Measurements from ENCODE around the gene PKDCC. TPM values are rescaled to one million over a fixed set of nuclear protein-coding genes. Genes with fewer than 3 reads are reported as not detected.

Gene PKDCC, protein sequence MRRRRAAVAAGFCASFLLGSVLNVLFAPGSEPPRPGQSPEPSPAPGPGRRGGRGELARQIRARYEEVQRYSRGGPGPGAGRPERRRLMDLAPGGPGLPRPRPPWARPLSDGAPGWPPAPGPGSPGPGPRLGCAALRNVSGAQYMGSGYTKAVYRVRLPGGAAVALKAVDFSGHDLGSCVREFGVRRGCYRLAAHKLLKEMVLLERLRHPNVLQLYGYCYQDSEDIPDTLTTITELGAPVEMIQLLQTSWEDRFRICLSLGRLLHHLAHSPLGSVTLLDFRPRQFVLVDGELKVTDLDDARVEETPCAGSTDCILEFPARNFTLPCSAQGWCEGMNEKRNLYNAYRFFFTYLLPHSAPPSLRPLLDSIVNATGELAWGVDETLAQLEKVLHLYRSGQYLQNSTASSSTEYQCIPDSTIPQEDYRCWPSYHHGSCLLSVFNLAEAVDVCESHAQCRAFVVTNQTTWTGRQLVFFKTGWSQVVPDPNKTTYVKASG
- total RNA-seq: 100 to 1,000 TPM; 137 to 169 TPM
- long read RNA-seq, donor 1, transcript PKDCC-201 (7 exons, 2,502 nt): major isoform, 37 of 88 reads
- long read RNA-seq, donor 1, partial matches to known transcripts: 20 of 88 reads
- long read RNA-seq, donor 1, other reads (novel, unspliced or antisense): 30 of 88 reads
- long read RNA-seq, donor 2, transcript PKDCC-201 (7 exons, 2,502 nt): major isoform, 35 of 93 reads
- long read RNA-seq, donor 2, partial matches to known transcripts: 43 of 93 reads
- long read RNA-seq, donor 2, other reads (novel, unspliced or antisense): 13 of 93 reads

DNA sequence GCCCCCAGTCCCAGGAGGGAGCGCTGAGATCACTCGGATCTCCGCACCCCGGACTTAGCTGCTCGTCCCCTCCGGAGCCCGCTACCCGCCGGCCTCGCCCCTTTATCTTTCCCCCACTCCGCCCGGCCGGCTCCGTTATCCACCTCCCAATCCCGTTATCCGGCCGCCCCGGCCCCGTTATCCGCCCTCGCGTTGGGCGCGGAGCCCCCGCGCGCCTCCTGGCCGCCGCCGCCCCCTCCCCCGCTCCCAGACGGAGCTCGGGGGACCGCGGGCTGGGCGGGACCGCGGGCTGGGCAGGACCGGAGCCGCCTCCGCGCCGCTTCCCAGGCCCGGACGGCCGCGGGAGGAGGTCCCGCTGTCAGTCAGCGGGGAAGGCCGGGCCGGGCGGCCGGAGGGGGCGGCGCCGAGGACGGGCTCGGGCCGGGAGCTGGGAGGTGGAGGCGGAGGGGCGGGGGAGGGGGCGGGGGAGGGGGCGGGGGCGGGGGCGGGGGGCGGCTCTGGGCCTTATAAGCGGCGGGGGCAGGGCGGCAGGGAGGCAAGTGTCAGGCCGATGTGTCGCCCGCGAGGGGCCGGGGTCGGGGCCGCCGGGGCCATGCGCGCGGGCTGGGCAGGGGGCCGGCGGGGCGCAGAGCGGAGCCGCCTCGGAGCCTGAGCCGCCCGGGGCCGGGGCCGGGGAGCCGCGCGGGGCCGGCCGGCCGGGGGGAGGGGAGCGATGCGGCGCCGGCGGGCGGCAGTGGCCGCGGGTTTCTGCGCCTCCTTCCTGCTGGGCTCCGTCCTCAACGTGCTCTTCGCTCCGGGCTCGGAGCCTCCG is at the start of gene PKDCC:
Gene PKDCC (plus strand): TSS at position 534 of the 811 bp plus-strand sequence. CDS start 179 bp downstream, at position 713.
- DNase-seq (ENCODE audit: low spot score): peak; percentile 94
- intact Hi-C loops (cut with DNase I): no loop called here

DNA sequence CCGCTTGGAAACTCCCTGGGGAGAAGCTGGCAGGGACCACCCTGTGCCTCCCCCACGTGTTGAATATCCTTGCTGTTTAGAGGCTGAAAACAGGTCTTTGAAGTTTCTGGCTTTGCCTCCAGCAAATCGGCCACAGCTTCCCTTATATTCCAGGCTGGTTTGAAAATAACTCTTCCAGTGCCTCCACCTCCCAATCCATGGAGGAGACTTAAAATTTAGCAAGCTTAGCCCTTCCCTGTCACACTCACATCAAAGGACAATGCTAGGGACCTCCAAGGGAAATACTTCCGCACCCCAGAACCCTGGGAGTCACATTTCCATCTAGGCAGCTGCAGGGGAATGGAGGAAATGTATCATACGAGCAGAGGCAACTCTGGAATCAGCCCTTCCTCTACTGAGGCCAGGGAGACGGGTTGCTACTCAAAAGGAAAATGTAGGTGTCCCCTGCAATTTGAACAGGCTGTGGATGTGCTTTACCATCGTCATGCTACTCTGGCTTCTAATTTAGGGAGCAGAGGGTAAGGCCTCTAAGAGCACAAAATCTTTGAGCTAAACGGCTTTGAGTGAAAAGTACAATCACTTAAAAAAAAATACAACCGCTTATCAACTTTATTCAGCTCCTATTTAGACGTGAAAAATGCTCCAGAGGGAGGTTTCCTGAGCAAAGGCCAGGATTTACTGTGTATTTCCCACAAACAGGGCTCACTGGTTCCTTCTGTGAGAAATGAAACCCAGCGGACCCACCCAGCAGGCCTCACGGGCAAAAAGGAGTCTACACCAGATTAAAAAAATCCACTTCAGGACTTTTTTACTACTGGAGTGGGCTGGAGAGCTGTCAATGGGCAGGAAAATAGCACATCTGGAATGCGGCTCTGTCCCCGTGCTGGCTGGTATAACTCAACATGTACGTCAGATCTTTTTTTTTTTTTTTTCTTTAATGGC is 49.4 kb upstream of the PKDCC start:
- intact Hi-C loops (cut with DNase I): no loop called here
- no peak for DNase-seq (ENCODE audit: low spot score)

DNA sequence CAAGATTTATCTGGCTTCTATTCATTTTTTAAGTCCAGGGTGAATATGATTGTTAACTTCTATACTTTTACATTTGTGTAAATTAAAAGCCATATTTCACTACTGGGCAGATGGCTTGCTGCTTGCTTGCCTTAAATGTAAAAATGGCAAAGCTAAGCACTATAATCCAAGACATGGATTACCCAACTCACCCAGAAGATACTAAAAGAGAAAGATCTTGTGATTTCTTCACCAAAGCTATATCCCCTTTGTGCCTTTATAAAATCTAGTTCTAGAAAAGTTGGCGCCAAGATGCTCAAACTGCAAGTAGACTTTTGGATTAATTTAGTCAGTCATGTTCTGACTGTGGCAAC is 48.7 kb upstream of the PKDCC start:
- DNase-seq (ENCODE audit: low spot score): no peak
- intact Hi-C loops (cut with DNase I): no loop called here

DNA sequence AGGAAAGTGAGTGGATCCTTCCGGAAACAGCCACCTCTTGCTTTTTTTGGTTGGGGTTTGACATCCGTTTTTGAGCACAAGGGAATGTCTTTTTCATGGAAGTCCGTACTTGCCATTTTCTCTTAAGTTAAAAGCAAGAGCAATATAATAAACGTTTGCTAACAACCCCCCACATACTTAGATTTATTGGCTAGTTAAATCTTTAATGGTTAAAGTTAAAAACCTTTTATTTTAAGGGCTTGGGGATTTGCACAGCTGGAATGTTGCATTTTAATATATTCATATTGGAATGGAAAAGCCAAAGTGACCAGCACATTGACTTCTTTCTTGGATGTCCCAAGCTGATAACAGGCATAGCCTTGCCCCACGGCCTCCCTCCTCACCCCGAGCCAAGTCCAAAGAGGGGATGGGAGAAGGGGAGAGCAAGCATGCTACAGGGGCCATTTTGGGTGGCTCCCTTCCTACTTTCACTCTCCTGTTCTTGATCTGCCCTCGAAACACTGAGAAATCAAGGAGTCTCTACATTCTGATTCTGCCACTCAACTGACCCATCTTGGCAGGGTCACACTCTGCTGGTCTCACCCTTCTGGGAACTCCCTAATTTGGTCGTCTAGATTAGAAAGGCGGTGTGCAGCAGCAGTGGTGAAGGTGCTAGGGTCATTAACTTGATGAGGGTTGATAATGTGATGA is 48.1 kb upstream of the PKDCC start:
- intact Hi-C loops (cut with DNase I): no loop called here
- DNase-seq (ENCODE audit: low spot score): no peak

DNA sequence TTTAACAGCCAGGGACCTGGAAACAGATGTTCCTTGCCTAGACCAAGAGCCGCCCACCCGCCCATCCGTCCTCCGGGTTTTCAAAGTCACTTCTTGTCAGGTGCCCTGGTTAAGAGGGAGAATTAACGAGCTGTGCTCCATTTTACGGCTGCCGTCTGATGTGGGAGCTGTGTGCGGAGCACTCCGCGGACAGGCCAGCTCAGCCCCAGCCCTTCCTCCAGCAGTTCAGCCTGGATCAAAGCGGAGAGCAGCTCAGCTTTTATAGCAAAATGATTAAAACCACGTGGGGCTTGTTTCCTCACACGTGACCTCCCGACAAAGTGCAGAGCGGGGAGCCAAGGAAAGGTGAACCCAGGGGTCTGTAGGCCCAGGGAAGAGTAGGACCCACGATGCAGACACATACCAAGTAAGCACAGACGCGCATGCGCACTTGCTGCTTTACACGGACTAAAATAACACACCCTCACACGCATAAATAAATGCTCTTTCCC is 46.1 kb upstream of the PKDCC start:
- no peak for DNase-seq (ENCODE audit: low spot score)
- intact Hi-C loops (cut with DNase I): no loop called here

DNA sequence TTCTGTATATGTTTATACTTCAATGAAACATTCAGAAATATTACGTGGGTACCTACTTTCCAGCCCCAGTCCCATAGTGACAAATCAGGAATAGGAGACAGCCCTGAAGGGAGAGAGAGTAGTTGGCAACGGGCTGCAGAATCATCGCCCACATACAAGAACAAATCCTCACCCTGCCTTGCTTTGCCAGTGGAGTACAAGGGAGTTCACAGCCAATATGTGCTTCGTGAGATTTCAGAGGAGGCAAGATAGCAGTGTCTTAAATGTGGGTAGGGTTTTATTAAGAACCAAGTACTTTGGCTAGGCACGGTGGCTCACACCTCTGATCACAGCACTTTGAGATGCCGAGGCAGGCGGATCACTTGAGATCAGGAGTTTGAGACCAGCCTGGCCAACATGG is 40.3 kb upstream of the PKDCC start:
- no peak for DNase-seq (ENCODE audit: low spot score)
- intact Hi-C loops (cut with DNase I): no loop called here

DNA sequence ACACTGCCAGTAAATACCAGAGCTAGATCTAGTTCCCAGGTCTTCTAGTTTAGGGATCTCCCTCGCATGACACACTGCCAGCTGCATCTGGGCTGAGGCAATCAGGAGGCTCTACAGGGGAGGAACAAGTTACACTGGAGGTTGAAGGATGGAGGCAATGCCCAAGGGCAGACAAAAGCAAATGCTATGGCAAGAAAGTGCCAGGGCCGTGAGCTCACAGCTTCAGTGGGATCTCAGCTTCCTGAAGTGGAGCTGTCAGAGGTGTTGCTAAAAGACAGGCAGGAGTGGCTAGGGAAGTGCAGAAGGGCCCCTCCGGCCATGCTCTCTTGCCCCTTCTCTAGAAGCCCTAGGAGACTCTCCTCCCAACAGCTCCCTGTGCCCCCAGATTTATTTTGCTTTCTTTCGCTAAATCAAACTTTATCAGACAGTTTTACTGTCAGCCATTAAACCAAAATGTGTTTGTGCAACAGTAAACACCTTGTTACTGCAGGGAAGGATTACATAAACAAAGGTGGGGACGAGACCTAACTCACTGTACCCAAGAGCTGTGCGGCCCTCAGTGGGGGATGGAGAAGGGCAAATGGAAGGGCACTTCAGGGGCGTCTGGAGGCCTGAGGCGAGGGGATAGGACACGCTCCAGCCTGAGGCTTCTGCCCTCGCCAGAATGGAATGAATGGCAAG is 39.4 kb upstream of the PKDCC start:
- intact Hi-C loops (cut with DNase I): no loop called here
- no peak for DNase-seq (ENCODE audit: low spot score)

DNA sequence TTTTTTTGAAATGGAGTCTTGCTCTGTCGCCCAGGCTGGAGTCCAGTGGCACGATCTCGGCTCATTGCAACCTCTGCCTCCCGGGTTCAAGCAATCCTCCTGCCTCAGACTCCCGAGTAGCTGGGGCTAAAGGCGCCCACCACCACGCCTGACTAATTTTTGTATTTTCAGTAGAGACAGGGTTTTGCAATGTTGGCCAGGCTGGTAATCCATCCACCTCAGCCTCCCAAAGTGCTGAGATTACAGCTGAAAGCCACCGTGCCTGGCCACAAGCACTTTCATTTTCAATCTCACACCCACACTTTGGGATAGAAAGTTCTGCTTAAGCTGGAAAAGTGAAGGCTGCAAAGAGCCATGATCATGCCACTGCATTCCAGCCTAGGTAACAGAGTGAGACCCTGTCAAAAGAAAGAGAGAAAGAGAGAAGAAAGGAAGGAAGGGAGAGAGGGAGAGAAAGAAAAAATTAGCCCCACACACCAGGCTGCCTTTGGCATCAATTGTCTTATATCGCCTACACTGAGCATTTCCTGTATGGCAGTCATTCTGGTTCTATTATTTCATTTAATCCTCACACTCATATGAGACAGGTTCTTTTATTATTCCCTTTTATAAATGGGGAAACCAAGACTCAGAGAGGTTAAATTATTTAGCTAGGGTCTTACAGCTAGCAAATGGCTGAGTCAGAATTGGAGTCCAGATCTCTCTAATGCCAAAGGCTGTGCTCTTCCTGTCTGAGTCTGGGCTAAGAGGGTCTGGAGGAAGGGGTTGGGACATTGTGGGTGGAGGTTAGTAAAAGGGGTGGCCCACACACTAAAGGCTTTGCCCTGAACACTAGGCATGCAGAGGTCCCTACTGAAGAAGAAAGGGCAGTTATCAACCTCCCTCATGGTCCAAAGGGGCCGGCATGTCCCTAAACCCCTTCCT is 37.9 kb upstream of the PKDCC start:
- intact Hi-C loops (cut with DNase I): no loop called here
- no peak for DNase-seq (ENCODE audit: low spot score)

DNA sequence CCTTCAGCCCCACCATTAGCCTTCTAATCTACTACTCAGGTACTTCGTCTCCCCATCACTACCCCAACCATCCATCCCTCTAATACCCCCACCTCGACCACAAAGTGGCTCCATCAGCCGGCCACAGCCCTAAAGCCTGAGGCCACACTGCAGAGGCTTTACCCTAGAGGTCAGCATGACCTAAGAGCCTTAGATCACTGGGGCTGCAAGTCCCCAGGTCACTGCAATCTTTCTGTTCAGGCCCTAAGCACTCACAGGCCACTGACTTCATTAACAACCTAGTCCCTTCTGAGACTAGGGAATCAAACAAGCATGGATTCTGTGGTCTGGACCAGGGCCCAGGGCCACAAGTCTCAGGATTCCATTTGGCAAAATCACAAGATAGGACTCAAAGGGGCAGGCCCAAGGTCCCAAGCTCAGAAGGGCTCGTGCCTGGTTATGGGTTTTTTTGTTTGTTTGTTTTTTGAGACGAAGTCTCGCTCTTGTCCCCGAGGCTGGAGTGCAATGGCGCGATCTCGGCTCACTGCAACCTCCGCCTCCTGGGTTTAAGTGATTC is 37.0 kb upstream of the PKDCC start:
- DNase-seq (ENCODE audit: low spot score): no peak
- intact Hi-C loops (cut with DNase I): no loop called here

DNA sequence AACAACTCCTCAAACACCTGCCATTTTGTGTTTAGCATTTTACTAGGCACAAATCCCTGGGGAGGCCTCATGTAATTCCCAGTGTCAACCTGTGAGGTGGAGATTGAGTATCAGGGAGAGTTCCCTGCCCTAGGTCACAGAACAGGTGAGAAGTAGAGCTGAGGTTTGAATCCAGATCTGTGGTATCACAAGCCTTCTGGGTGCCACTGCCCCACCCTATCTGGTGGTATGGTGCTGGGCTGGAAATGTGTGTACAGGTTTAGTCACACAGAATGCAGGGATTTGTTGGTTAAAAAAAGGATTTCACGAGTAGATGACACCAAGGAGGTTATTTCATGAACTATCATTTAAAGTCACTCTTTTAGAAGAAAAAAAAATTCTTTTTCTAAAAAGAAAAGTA is 35.7 kb upstream of the PKDCC start:
- intact Hi-C loops (cut with DNase I): no loop called here
- no peak for DNase-seq (ENCODE audit: low spot score)

DNA sequence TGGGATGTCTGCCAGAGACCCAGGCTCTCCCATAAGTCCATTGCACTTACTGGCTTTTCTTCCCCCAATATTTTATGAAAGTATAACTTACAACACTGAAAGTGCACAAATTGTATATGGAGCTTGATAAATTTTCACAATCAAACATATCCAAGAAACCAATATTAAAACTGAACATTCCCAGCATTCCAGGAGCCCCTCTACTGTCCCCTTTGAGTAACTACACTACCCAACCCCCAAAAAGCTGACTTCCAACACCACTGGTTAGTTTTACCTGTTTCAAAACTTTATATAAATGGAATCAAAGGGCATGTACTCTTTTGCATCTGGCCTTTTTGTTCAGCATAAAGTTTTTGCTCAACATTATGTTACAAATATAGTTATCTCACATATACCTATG is 35.2 kb upstream of the PKDCC start:
- no peak for DNase-seq (ENCODE audit: low spot score)
- intact Hi-C loops (cut with DNase I): no loop called here

DNA sequence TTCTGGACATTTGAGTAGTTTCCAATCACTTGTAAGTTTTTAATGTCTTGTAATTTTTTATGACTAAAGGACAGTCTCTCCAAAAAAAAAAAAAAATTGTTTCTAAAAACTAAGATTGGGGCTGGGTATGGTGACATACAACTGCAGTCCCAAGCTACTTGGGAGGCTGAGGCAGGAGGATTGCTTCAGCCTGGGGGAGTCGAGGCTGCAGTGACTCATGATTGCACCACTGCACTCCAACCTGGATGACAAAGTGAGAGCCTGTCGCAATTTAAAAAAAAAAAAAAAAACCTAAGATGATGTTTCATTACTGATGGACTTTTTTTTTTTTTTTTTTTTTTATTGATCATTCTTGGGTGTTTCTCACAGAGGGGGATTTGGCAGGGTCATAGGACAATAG is 34.4 kb upstream of the PKDCC start:
- intact Hi-C loops (cut with DNase I): no loop called here
- no peak for DNase-seq (ENCODE audit: low spot score)

DNA sequence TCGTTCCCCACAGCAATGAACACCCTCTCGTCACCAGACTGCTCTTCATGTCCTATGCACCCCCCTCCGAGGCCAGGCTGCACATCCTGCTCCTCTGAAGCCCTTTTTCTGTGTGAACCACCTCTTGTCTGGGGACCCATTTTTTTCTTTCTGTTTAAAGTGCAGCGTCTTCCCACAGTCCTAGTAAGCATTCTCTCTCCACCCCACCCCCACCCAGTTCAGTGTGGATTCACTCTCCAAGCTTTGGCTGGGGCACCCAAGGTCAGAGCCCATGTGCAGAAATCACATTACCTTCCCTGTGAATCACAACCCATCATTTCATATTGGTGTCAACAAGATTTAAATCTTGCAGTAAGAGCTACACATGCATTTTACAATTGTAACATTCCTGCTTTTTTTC is 26.4 kb upstream of the PKDCC start:
- intact Hi-C loops (cut with DNase I): no loop called here
- DNase-seq (ENCODE audit: low spot score): no peak

DNA sequence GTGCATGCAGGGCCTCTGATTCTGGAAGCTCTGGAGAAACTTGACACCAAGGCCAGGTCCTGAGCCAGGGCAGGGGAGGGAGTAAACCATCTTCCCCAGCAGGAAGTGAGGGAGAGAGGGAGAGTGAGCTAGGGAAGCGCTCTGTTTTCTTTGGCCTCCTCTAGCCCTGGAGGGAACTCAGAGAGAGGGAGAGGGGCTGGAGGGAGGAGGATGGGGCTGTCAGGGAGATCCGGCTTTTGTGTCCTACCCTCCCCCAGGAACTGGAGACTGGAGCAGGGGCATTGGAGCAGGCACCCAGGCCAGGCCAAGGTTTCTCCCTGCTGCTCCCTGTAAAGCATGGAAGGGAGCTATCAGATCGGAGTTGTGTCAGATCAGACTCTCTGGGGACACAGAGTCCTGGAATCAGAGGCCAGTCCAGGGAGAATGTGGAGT is 22.7 kb upstream of the PKDCC start:
- no peak for DNase-seq (ENCODE audit: low spot score)
- intact Hi-C loops (cut with DNase I): no loop called here

DNA sequence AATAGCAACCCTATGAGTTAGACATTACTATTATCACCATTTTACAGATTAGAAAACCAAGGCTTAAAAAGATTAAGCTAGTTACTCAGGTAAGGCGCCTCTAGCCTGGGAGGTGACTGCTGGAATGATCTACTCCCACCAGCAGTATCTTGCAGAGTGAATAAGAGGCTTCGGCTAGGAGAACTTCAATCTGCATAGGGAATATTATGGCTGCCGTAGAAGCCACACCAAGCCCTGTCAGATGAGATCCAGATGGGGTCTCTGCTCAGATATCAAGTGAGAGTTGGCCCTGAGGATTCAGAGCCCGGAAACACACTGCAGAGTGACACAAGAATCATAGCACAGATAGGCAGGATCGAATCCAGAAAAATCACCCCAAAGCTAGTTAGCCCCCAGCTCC is 21.5 kb upstream of the PKDCC start:
- DNase-seq (ENCODE audit: low spot score): no peak
- intact Hi-C loops (cut with DNase I): no loop called here

DNA sequence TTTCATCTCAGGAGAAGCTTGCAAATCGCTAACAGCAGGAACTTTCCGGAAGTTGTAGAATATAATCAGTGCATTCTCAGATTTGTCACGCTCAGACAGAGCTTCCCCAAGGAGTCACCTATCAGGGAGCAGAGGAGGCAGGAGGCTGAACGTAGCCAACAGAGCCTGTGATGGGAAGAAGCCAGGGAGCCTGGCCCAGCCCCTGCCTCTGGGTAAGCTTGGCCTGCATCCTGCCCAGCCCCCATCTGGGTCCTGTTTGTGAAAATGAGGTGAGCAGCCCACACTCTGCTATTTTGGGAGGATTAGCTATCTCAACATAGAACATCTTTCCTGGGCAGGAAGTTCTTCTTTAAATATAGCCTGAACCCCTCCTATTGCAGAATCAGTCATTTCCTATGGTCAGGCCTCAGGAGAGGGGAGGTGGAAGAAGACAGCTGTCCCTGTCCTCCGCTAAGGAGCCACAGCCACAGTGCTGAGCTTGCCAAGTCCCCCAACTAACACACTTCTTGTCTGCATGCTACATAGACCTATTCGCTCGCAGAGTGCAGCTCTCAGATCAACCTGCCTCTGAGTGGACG is 19.2 kb upstream of the PKDCC start:
- DNase-seq (ENCODE audit: low spot score): no peak
- intact Hi-C loops (cut with DNase I): no loop called here
